ENCODE measurements around the gene FAM135A.

GRCh38 chr6:70557998-70558397, 144.7 kb downstream of the FAM135A start:
- TF ChIP-seq CTCF (IDR thresholded peaks at IDR 0.05; ENCODE audit: low read length) (no peak), EZH2 (IDR thresholded peaks at IDR 0.05; ENCODE audit: borderline replicate concordance, low read length) (no peak)

Data from OCI-LY1 (cell line).